ENCODE results near the gene IP6K3. TPM values are rescaled to one million over a fixed set of nuclear protein-coding genes. Genes with fewer than 3 reads are reported as not detected.

IP6K3 gene
- total RNA-seq, 1 donor from 2014 or later, result 2.9 TPM

- Histone ChIP-seq H3K4me2 (no peak overlapping the region), H3F3A (ENCODE audit: low read depth) (peaks cover 7% of the 10 kb centered on the region), H3K27ac (no peak overlapping the region), H3K4me1 (peaks cover 18% of the 10 kb centered on the region), H3K79me2 (ENCODE audit: low read depth) (no peaks in the 10 kb centered on the region), H3K9me3 (ENCODE audit: low read depth) (no peaks in the 10 kb centered on the region), H4K20me1 (ENCODE audit: low read depth) (no peaks in the 10 kb centered on the region), H2AFZ (replicated peaks) (no peak overlapping the region), H3K4me3 (no peak overlapping the region), H3K36me3 (no peaks in the 10 kb centered on the region), H3K9ac (no peak overlapping the region), H3K27me3 (no peaks in the 10 kb centered on the region)
- Mint-ChIP-seq H3K9me3 (no peaks in the 10 kb centered on the region), H3K36me3 (no peaks in the 10 kb centered on the region), H3K4me3 (no peak overlapping the region), H3K27ac (no peak overlapping the region), H3K27me3 (ENCODE audit: insufficient read depth, low read depth) (peaks cover 15% of the 10 kb centered on the region), H3K4me1 (peaks cover 22% of the 10 kb centered on the region)
- TF ChIP-seq CTCF (IDR thresholded peaks at IDR 0.05), result no peak
- no peak for TF ChIP-seq EZH2 (IDR thresholded peaks at IDR 0.05)
- no peak for TF ChIP-seq EZH2phosphoT487 (IDR thresholded peaks at IDR 0.05)
- DNase-seq (ENCODE audit: low spot score), result no peak
Measured at GRCh38 chr6:33761581-33761921, 14.8 kb upstream of the IP6K3 start.

- TF ChIP-seq EZH2 (IDR thresholded peaks at IDR 0.05), result no peak
- TF ChIP-seq CTCF (IDR thresholded peaks at IDR 0.05), result no peak
- no peak for TF ChIP-seq EZH2phosphoT487 (IDR thresholded peaks at IDR 0.05)
- no peaks in the 10 kb centered on the region for H3K36me3 Mint-ChIP-seq
- no peak for DNase-seq (ENCODE audit: low spot score)
- Histone ChIP-seq H3K4me3 (no peak overlapping the region), H4K20me1 (ENCODE audit: low read depth) (no peaks in the 10 kb centered on the region), H3K27me3 (no peaks in the 10 kb centered on the region), H3K36me3 (no peaks in the 10 kb centered on the region), H3K79me2 (ENCODE audit: low read depth) (no peaks in the 10 kb centered on the region), H3K27ac (no peak overlapping the region), H3F3A (ENCODE audit: low read depth) (peaks cover 7% of the 10 kb centered on the region), H2AFZ (replicated peaks) (no peak overlapping the region), H3K9me3 (ENCODE audit: low read depth) (no peaks in the 10 kb centered on the region), H3K4me2 (no peak overlapping the region), H3K9ac (no peak overlapping the region), H3K4me1 (peaks cover 26% of the 10 kb centered on the region)
- peaks cover 28% of the 10 kb centered on the region for H3K4me1 Mint-ChIP-seq
- H3K4me3 Mint-ChIP-seq, result no peak overlapping the region
- H3K27ac Mint-ChIP-seq, result no peak overlapping the region
- no peaks in the 10 kb centered on the region for H3K9me3 Mint-ChIP-seq
- H3K27me3 Mint-ChIP-seq (ENCODE audit: insufficient read depth, low read depth), result peaks cover 19% of the 10 kb centered on the region
Measured at GRCh38 chr6:33759887-33760629, 13.4 kb upstream of the IP6K3 start.

- no peak overlapping the region for H3K4me3 ChIP-seq
- no peak for DNase-seq (ENCODE audit: low spot score)
- TF ChIP-seq EZH2 (IDR thresholded peaks at IDR 0.05) (no peak), EZH2phosphoT487 (IDR thresholded peaks at IDR 0.05) (no peak), CTCF (IDR thresholded peaks at IDR 0.05) (no peak)
- no peaks in the 10 kb centered on the region for H3K27me3 ChIP-seq
- peaks cover 36% of the 10 kb centered on the region for H3K4me1 ChIP-seq
- no peaks in the 10 kb centered on the region for H3K36me3 Mint-ChIP-seq
- H3K27ac Mint-ChIP-seq, result no peak overlapping the region
- H3K4me1 Mint-ChIP-seq, result peaks cover 36% of the 10 kb centered on the region
- no peak overlapping the region for H3K4me3 Mint-ChIP-seq
- no peak overlapping the region for H3K4me2 ChIP-seq
- peaks cover 7% of the 10 kb centered on the region for H3F3A ChIP-seq (ENCODE audit: low read depth)
- no peaks in the 10 kb centered on the region for H4K20me1 ChIP-seq (ENCODE audit: low read depth)
- H3K27me3 Mint-ChIP-seq (ENCODE audit: insufficient read depth, low read depth), result peaks cover 22% of the 10 kb centered on the region
- H3K9me3 Mint-ChIP-seq, result no peaks in the 10 kb centered on the region
- H3K9ac ChIP-seq, result no peak overlapping the region
- no peaks in the 10 kb centered on the region for H3K9me3 ChIP-seq (ENCODE audit: low read depth)
- H3K79me2 ChIP-seq (ENCODE audit: low read depth), result no peaks in the 10 kb centered on the region
- H3K27ac ChIP-seq, result no peak overlapping the region
- no peak overlapping the region for H2AFZ ChIP-seq (replicated peaks)
- no peaks in the 10 kb centered on the region for H3K36me3 ChIP-seq
Measured at GRCh38 chr6:33758815-33759216, 12.1 kb upstream of the IP6K3 start.

Data from neural progenitor cell (in vitro differentiated cells).